HCT116 (cell line): ENCODE data around the gene KLHL10. TPM values are rescaled to one million over a fixed set of nuclear protein-coding genes. Genes with fewer than 3 reads are reported as not detected.

ENCODE experiments used
- ATAC-seq: fragments of 200-7000 bp; cut with Tn5 transposase; 2 replicates; pipeline ENCODE4 v1.9.1; 2020; ENCODE audit warnings: mild to moderate bottlenecking, moderate library complexity
- BruUV-seq: library from RNA; stranded (reverse); fragments of 400-500 nt; replicated peaks from 2 replicates; lab custom pipeline; 2021; lab: Mats Ljungman, UMichigan
- CTCF ChIA-PET: fragments of 300-600 bp; sonication (Branson Sonifier 250); formaldehyde crosslinking; loops from one replicate; lab custom pipeline; 2021; ENCODE audit warnings: antibody characterized with exemption; lab: Charles Lee
- POLR2A ChIA-PET: fragments of 300-600, 350-600 bp; sonication (Branson Sonifier 250); formaldehyde crosslinking; loops from one replicate; lab custom pipeline; 2021; ENCODE audit warnings: antibody characterized with exemption; lab: Charles Lee
- RAD21 ChIA-PET, 2 experiments: fragments of 300-600 bp; sonication (Branson Sonifier 250); formaldehyde crosslinking; loops; one replicate each; lab custom pipeline; 2023; ENCODE audit warnings: low total read pairs in 2 of 2; ENCODE audit not compliant: uncharacterized antibody in 2 of 2, unreplicated experiment in 2 of 2, low non-redundant PET in 1 of 2; lab: Charles Lee
- DNase-seq: peaks from one replicate; pipeline ENCODE4 v3.0.0-alpha.2; 2010; ENCODE audit warnings: low read depth, low spot score
- H2AFZ ChIP-seq: fragments of 200-600 bp; shearing (Covaris generic), sonication (generic); 2 replicates; pipeline ENCODE4 v1.6.1; 2017; ENCODE audit warnings: low read depth, mixed run types, mixed read lengths, antibody characterized with exemption, low read length; ENCODE audit not compliant: poor library complexity, severe bottlenecking
- H3K27ac ChIP-seq: 2 replicates; pipeline ENCODE4 v1.5.1; 2012; ENCODE audit warnings: low read depth, low read length
- H3K27me3 ChIP-seq: fragments of 200-600 bp; sonication (generic); 2 replicates; pipeline ENCODE4 v1.6.1; 2016; ENCODE audit warnings: mixed run types, low read length, mixed read lengths; ENCODE audit not compliant: insufficient read depth
- H3K36me3 ChIP-seq, 2 experiments: fragments of 200-500 bp in 1 of 2; fragments of 200-600 bp in 1 of 2; sonication (Bioruptor generic) in 1 of 2; sonication (generic) in 1 of 2; 2 replicates each; pipeline versions ENCODE4 v1.5.1 to v1.6.1; 2014 to 2016; ENCODE audit warnings: low read length in 2 of 2, inconsistent platforms in 1 of 2, mixed read lengths in 1 of 2, mixed run types in 1 of 2; ENCODE audit not compliant: insufficient read depth in 2 of 2, control insufficient read depth in 1 of 2
- H3K4me1 ChIP-seq, 2 experiments: fragments of 200-600 bp in 1 of 2; sonication (generic) in 1 of 2; 2 replicates each; pipeline versions ENCODE4 v1.5.1 to v1.6.1; 2012 to 2017; ENCODE audit warnings: low read length in 2 of 2, inconsistent platforms in 1 of 2, mild to moderate bottlenecking in 1 of 2, mixed read lengths in 1 of 2, mixed run types in 1 of 2, moderate library complexity in 1 of 2; ENCODE audit not compliant: insufficient read depth in 2 of 2, control insufficient read depth in 1 of 2
- H3K4me2 ChIP-seq: fragments of 200-600 bp; sonication (generic); 2 replicates; pipeline ENCODE4 v1.6.1; 2017; ENCODE audit warnings: mixed run types, low read length, mixed read lengths
- H3K4me3 ChIP-seq, 2 experiments: fragments of 200-600 bp in 1 of 2; sonication (generic) in 1 of 2; replicated peaks in 1 of 2; 2 replicates each; pipeline ENCODE4 v1.5.1; 2011 to 2016; ENCODE audit warnings: low read length in 2 of 2, control low read depth in 1 of 2, low read depth in 1 of 2, mild to moderate bottlenecking in 1 of 2, mixed read lengths in 1 of 2, mixed run types in 1 of 2
- H3K79me2 ChIP-seq: fragments of 200-600 bp; sonication (generic); 2 replicates; pipeline ENCODE4 v1.6.1; 2017; ENCODE audit warnings: mild to moderate bottlenecking, mixed run types, low read length, moderate library complexity, mixed read lengths; ENCODE audit not compliant: insufficient read depth
- H3K9ac ChIP-seq: fragments of 200-600 bp; sonication (generic); 2 replicates; pipeline ENCODE4 v1.6.1; 2016; ENCODE audit warnings: low read length, mixed read lengths
- H3K9me2 ChIP-seq: fragments of 200-600 bp; sonication (generic), shearing (Covaris generic); 2 replicates; pipeline ENCODE4 v1.6.1; 2017; ENCODE audit warnings: mixed run types, mild to moderate bottlenecking, moderate library complexity; ENCODE audit not compliant: insufficient read depth
- H3K9me3 ChIP-seq, 2 experiments: fragments of 200-500 bp in 1 of 2; fragments of 200-600 bp in 1 of 2; sonication (Bioruptor generic) in 1 of 2; sonication (generic) in 1 of 2; 2 replicates each; pipeline ENCODE4 v1.6.1; 2014 to 2017; ENCODE audit warnings: low read length in 2 of 2, mixed read lengths in 2 of 2, inconsistent platforms in 1 of 2, low read depth in 1 of 2, mild to moderate bottlenecking in 1 of 2, mixed run types in 1 of 2, moderate library complexity in 1 of 2; ENCODE audit not compliant: control insufficient read depth in 1 of 2, insufficient read depth in 1 of 2
- H4K20me1 ChIP-seq: fragments of 200-600 bp; sonication (generic), shearing (Covaris generic); 2 replicates; pipeline ENCODE4 v1.6.1; 2017; ENCODE audit warnings: mixed run types, mild to moderate bottlenecking, moderate library complexity; ENCODE audit not compliant: insufficient read depth
- ATF3 ChIP-seq: IDR thresholded peaks from 2 replicates; pipeline ENCODE4 v1.6.1; 2012
- CEBPB ChIP-seq: IDR thresholded peaks from 2 replicates; pipeline ENCODE4 v1.6.1; 2012; ENCODE audit warnings: low read depth
- CTCF ChIP-seq, 3 experiments: fragments of 200-600 bp in 1 of 3; sonication (generic) in 1 of 3; IDR thresholded peaks in 2 of 3; conservative IDR thresholded peaks in 1 of 3; 2 replicates each; pipeline ENCODE4 v1.5.1; 2012 to 2017; ENCODE audit warnings: low read depth in 2 of 3, low read length in 2 of 3, antibody characterized with exemption in 1 of 3, borderline replicate concordance in 1 of 3, control low read depth in 1 of 3, mild to moderate bottlenecking in 1 of 3, mixed read lengths in 1 of 3, mixed run types in 1 of 3, moderate library complexity in 1 of 3; ENCODE audit not compliant: insufficient read depth in 1 of 3
- EZH2phosphoT487 ChIP-seq: fragments of 200-600 bp; IDR thresholded peaks from 2 replicates; pipeline ENCODE4 v1.6.1; 2018; ENCODE audit warnings: antibody characterized with exemption, borderline replicate concordance
- FOSL1 ChIP-seq: IDR thresholded peaks from 2 replicates; pipeline ENCODE4 v1.6.1; 2012; ENCODE audit warnings: low read depth
- JUND ChIP-seq: IDR thresholded peaks from 2 replicates; pipeline ENCODE4 v1.6.1; 2012
- MAX ChIP-seq: IDR thresholded peaks from 2 replicates; pipeline ENCODE4 v1.6.1; 2012
- POLR2A ChIP-seq: IDR thresholded peaks from 2 replicates; pipeline ENCODE4 v1.7.0; 2011; ENCODE audit warnings: borderline replicate concordance; ENCODE audit not compliant: insufficient read depth, insufficient read length; ENCODE audit errors: extremely low read depth
- REST ChIP-seq: IDR thresholded peaks from 2 replicates; pipeline ENCODE4 v1.6.1; 2012; ENCODE audit warnings: low read depth
- SIN3A ChIP-seq: IDR thresholded peaks from 2 replicates; pipeline ENCODE4 v1.6.1; 2012; ENCODE audit warnings: low read depth
- SP1 ChIP-seq: IDR thresholded peaks from 2 replicates; pipeline ENCODE4 v1.6.1; 2012; ENCODE audit warnings: low read depth
- SRF ChIP-seq: IDR thresholded peaks from 2 replicates; pipeline ENCODE4 v1.6.1; 2012; ENCODE audit warnings: low read depth
- TCF7L2 ChIP-seq: IDR thresholded peaks from 2 replicates; pipeline ENCODE4 v1.7.0; 2011; ENCODE audit warnings: borderline replicate concordance, inconsistent platforms; ENCODE audit not compliant: insufficient read depth, insufficient read length; ENCODE audit errors: extremely low read depth
- YY1 ChIP-seq: IDR thresholded peaks from 2 replicates; pipeline ENCODE4 v1.6.1; 2011; ENCODE audit warnings: low read length, low read depth, moderate library complexity, mild to moderate bottlenecking; ENCODE audit not compliant: insufficient replicate concordance; ENCODE audit errors: extremely low read depth
- ZFX ChIP-seq: fragments of 450-650 bp; IDR thresholded peaks from 2 replicates; pipeline ENCODE4 v1.6.1; 2017
- intact Hi-C: fragments of 100-400 bp; cut with micrococcal nuclease; formaldehyde crosslinking; loops from 2 replicates; pipeline ENCODE4 v1.10.0; 2022
- total RNA-seq: library from RNA; stranded (reverse); gene quantifications from one replicate; pipeline ENCODE4 v1.2.1, GENCODE V29; 2021; ENCODE audit not compliant: unreplicated experiment

KLHL10 gene
- total RNA-seq, 1 experiment from 2014 or later: not detected

- Histone ChIP-seq H4K20me1 (no peaks in the 10 kb centered on the region), H3K4me3 (peak overlapping the region; percentile 35 to 100)
- TF ChIP-seq REST (no peak), MAX (peak; percentile 1; the same call in 1 of the 2 replicates)
- TF ChIP-seq, all 23 proteins: peak for 1
- peak overlapping the region; percentile 97 for H3K4me2 ChIP-seq
- peak overlapping the region; percentile 78 for H3K27ac ChIP-seq
- no TSS peak for BruUV-seq
- intact Hi-C loops: loop anchor here (1.0 kb wide), 1 partner anchor 127 kb away; no protein-coding TSS in a partner anchor
- H2AFZ ChIP-seq: no peak overlapping the region
- ChIA-PET CTCF (interaction anchor here (0.8 kb wide), 1 partner anchor 79 kb away, joined by 3 read pairs; the partner anchor contains the start of gene JUP), POLR2A (interaction anchor here (1.0 to 1.3 kb wide), 2 partner anchors 9 to 17 kb away, joined by 4 to 5 read pairs; no protein-coding TSS in a partner anchor), RAD21 (no interaction called here)
- peaks cover 43% of the 10 kb centered on the region for H3K79me2 ChIP-seq
- H3K36me3 ChIP-seq: peaks cover 12 to 19% of the 10 kb centered on the region in 2 experiments
- H3K4me1 ChIP-seq: peaks cover 9 to 18% of the 10 kb centered on the region in 2 experiments; a peak in 3 of 4 replicates
- no peaks in the 10 kb centered on the region for H3K9me3 ChIP-seq
- DNase-seq (no peak), ATAC-seq (no peak)
- H3K9me2 ChIP-seq: no peaks in the 10 kb centered on the region
- no peaks in the 10 kb centered on the region for H3K27me3 ChIP-seq
- H3K9ac ChIP-seq: peak overlapping the region; percentile 99; the same call in 1 of the 2 replicates
Measured at GRCh38 chr17:41865596-41865893, 27.9 kb downstream of the KLHL10 start.

- Histone ChIP-seq H3K27ac (no peak overlapping the region), H3K27me3 (no peaks in the 10 kb centered on the region), H4K20me1 (no peaks in the 10 kb centered on the region), H3K79me2 (peaks cover 15% of the 10 kb centered on the region), H2AFZ (no peak overlapping the region), H3K9me2 (no peaks in the 10 kb centered on the region), H3K4me3 (no peak overlapping the region), H3K9me3 (no peaks in the 10 kb centered on the region), H3K4me1 (peaks cover 4 to 14% of the 10 kb centered on the region in 2 experiments; a peak in 3 of 4 replicates), H3K4me2 (no peak overlapping the region), H3K9ac (no peak overlapping the region), H3K36me3 (peaks cover 34 to 37% of the 10 kb centered on the region in 2 experiments)
- no peak for DNase-seq
- POLR2A ChIA-PET: no interaction called here
- RAD21 ChIA-PET: no interaction called here
- ATAC-seq: no peak
- intact Hi-C loops: no loop called here
- CTCF ChIA-PET: no interaction called here
- BruUV-seq: no TSS peak
- TF ChIP-seq SIN3A (no peak), POLR2A (no peak), CEBPB (no peak), SP1 (no peak), FOSL1 (no peak), EZH2phosphoT487 (no peak), CTCF (IDR thresholded peaks at IDR 0.05 in 2 of 3, conservative IDR thresholded peaks at IDR 0.05 in 1 of 3; ENCODE audit: borderline replicate concordance in 1 of 3, insufficient read depth in 1 of 3, low read depth in 2 of 3, low read length in 2 of 3) (no peak), YY1 (no peak), JUND (no peak), SRF (no peak), TCF7L2 (no peak), ATF3 (no peak), ZFX (no peak)
Measured at GRCh38 chr17:41868568-41868967, 30.9 kb downstream of the KLHL10 start.
